ENCODE results near the gene TTLL9. TPM values are rescaled to one million over a fixed set of nuclear protein-coding genes. Genes with fewer than 3 reads are reported as not detected.

TTLL9 gene
- total RNA-seq, 6 experiments from 2014 or later, result not detected

GRCh38 chr20:31972471-31973021 is 102.1 kb downstream of the TTLL9 start:
- DNase-seq, result peak; percentile 70
- H3K27ac Mint-ChIP-seq, result peak overlapping the region; percentile 64; the same call in 1 of the 2 replicates

DNA sequence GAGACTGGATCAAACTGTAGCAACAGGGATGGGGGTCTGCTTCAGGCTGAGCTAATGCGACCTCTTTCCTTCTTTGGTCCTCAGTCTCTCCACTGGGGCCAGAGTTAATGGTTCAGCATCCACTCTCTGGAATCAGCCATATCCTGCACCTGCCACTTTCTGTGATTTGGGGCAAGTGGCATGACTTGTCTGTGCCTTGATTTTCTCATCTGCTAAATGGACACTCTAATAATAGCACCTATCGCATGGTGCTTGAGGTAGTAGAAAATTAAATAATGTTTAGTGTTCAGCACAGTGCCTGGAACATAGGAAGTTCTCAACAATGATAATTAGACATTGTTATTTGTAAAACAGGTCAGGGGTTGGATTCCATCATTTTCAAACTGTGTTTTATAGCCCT is 103.9 kb downstream of the TTLL9 start:
- Mint-ChIP-seq H3K36me3 (ENCODE audit: low read depth) (no peaks in the 10 kb centered on the region), H3K9me3 (no peaks in the 10 kb centered on the region), H3K27me3 (ENCODE audit: insufficient read depth) (peaks cover 20% of the 10 kb centered on the region), H3K4me1 (ENCODE audit: low read depth) (peaks cover 16% of the 10 kb centered on the region), H3K27ac (no peak overlapping the region), H3K4me3 (no peak overlapping the region)
- DNase-seq, result no peak
- TF ChIP-seq CTCF (IDR thresholded peaks at IDR 0.05), result no peak

More at GRCh38 chr20:31972471-31973021, 102.1 kb downstream of the TTLL9 start:
- Mint-ChIP-seq H3K4me3 (no peak overlapping the region; the same call in 1 of the 2 replicates), H3K27me3 (ENCODE audit: insufficient read depth) (peaks cover 14% of the 10 kb centered on the region), H3K36me3 (ENCODE audit: low read depth) (no peaks in the 10 kb centered on the region), H3K4me1 (ENCODE audit: low read depth) (peaks cover 16% of the 10 kb centered on the region), H3K9me3 (no peaks in the 10 kb centered on the region)
- no peak for TF ChIP-seq CTCF (IDR thresholded peaks at IDR 0.05)

- H3K9me3 Mint-ChIP-seq, result no peaks in the 10 kb centered on the region
- no peak overlapping the region for H3K4me3 Mint-ChIP-seq
- H3K36me3 Mint-ChIP-seq (ENCODE audit: low read depth), result no peaks in the 10 kb centered on the region
- peaks cover 16% of the 10 kb centered on the region for H3K4me1 Mint-ChIP-seq (ENCODE audit: low read depth)
- H3K27me3 Mint-ChIP-seq (ENCODE audit: insufficient read depth), result peaks cover 20% of the 10 kb centered on the region
- no peak overlapping the region for H3K27ac Mint-ChIP-seq
- no peak for TF ChIP-seq CTCF (IDR thresholded peaks at IDR 0.05)
- no peak for DNase-seq
Observed at GRCh38 chr20:31974951-31975487, 104.6 kb downstream of the TTLL9 start.

DNA sequence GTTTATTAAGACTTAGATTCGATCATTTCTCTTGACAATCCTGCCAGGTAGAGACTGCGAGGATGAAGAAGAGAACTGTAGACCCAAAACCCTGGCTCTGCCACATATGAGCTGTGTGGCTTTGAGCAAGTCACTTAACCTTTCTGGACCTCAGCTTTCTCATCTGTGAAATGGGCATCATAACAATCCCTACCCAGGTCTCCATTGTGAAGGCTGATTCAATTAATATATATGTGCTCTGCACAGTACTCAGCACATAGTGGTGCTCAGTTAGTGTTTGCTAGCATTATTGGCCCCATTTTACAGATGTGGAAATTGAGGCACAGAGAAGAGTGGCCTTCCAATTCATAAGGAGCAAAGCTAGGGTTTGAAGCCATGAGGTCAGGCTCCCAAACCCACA is 105.4 kb downstream of the TTLL9 start:
- Mint-ChIP-seq H3K27ac (no peak overlapping the region), H3K36me3 (ENCODE audit: low read depth) (no peaks in the 10 kb centered on the region), H3K4me3 (no peak overlapping the region), H3K9me3 (no peaks in the 10 kb centered on the region), H3K27me3 (ENCODE audit: insufficient read depth) (peaks cover 27% of the 10 kb centered on the region), H3K4me1 (ENCODE audit: low read depth) (peaks cover 16% of the 10 kb centered on the region)
- DNase-seq, result no peak
- no peak for TF ChIP-seq CTCF (IDR thresholded peaks at IDR 0.05)

- peaks cover 13% of the 10 kb centered on the region for H3K4me1 Mint-ChIP-seq (ENCODE audit: low read depth)
- H3K4me3 Mint-ChIP-seq, result no peak overlapping the region
- no peak for DNase-seq
- H3K36me3 Mint-ChIP-seq (ENCODE audit: low read depth), result no peaks in the 10 kb centered on the region
- H3K27me3 Mint-ChIP-seq (ENCODE audit: insufficient read depth), result peaks cover 38% of the 10 kb centered on the region
- H3K27ac Mint-ChIP-seq, result no peak overlapping the region
- H3K9me3 Mint-ChIP-seq, result no peaks in the 10 kb centered on the region
- TF ChIP-seq CTCF (IDR thresholded peaks at IDR 0.05), result no peak
Observed at GRCh38 chr20:31977080-31977479, 106.6 kb downstream of the TTLL9 start.
